Transverse colon (tissue), 3 donors: ENCODE results near the gene GPR17.

ENCODE experiments used
- CTCF ChIP-seq, 5 experiments: fragments of 200-600 bp in 3 of 5; fragments of 450-650 bp in 2 of 5; sonication (generic) in 3 of 5; IDR thresholded peaks; 1 replicate in 2 of 5; 2 replicates in 3 of 5; pipeline ENCODE4 v1.5.1; 2016 to 2017; ENCODE audit warnings: antibody characterized with exemption in 5 of 5, inconsistent platforms in 3 of 5, mild to moderate bottlenecking in 2 of 5, moderate library complexity in 1 of 5
- POLR2A ChIP-seq: fragments of 450-650 bp; IDR thresholded peaks from one replicate; pipeline ENCODE4 v1.6.1; 2016; ENCODE audit warnings: antibody characterized with exemption, mild to moderate bottlenecking, moderate library complexity

DNA sequence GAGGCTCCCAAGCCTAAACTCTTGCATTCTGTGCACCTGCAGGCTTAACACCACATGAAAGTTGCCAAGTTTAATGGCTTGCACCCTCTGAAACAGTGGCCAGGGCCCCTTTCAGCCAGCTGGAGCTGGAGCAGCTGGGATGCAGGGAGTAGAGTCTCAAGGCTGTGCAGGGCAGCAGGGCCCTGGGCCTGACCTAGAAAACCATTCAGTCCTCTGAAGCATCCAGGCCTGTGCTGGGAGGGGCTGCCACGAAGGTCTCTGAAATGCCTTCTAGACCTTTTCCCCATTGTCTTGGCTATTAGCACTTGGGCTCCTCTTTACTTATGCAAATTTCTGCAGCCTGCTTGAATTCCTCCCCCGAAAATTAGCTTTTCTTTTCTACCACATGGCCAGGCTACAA, 44.7 kb downstream of the GPR17 start:
- TF ChIP-seq POLR2A (no peak), CTCF (IDR thresholded peaks at IDR 0.05) (no peak)
